ENCODE data around the gene FGR.
"Not testable (repeated sequence)": the region's sequence is repeated elsewhere in the genome, so short reads cannot be mapped to it uniquely, and the experiment has no call there.

Gene FGR

DNA sequence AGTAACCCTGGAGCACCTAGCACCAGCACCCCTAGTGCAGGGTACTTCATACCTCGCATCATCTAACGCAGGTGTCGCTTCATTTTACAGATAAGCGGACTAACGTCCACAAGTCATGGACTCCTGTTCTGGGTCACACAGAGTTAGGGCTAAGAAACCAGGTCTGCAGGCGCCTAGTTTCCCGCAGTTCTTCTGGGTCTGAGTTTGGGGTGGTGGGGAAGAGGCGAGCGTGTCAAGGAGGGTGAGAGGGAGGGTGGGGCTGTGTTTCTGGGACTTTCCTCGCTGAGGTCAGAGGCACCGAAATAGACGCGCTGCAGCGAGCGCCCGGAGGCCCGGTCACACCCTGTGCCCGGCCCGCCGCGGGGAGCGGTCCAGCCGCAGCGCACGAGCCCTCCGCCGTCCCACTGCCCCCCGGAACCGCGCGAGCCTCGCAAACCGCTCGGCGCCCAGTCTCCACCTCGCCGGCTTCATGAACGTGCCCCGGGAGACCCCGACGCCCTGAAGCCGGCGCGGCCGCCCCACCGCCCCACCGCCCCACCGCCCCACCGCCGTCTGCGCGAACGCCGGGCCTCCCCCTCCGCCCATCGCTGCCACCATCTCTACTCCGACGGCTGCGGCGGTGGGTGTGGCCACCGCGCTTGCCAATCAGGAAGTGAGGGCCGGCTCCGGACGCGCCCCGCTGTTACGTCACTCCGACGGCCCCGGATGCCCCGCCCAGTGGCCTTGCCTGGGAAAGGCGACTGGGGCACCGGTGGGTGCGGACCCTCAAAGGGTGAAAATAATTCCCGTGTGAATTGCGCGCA, 24.7 kb upstream of the FGR start:
- peak; percentile 78 for DNase-seq

GRCh38 chr1:27658951-27659496, 24.0 kb upstream of the FGR start:
- peak; percentile 87 for DNase-seq

- no peak for DNase-seq
Measured at GRCh38 chr1:27656157-27656893, 21.3 kb upstream of the FGR start.

GRCh38 chr1:27655151-27655937, 20.4 kb upstream of the FGR start:
- no peak for DNase-seq

DNA sequence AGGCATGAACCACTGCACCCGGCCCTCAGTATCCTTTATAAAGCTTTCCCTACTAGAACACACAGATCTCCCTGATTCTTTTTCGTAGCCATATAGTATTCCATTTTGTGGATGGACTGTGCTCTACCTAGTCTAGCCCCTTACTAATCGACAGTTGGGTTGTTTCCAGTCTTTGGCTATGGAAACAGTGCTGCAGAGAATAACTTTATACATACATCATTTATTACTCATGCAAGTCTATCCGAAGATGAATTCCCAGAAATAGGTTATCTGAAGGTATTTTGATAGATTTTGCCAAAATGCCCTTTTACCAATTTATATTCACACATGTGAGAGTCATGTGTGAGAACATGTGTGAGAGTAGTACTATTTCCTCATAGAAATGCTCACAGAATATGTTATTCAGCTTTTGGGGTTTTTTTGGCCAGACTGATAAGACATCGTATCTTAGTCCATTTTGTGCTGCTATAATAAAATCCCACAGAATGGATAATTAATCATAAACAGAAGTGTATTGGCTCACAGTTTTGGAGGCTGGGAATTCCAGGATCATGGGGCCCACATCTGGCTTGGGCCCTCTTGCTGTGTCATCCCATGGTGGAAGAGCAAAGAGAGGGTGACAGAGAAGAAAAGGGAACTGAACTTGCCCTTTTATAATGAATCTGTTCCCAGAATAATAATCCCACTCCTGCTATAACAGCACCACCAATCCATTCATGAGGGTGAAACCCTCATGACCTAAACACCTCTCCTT, 17.3 kb upstream of the FGR start:
- DNase-seq: no peak

DNA sequence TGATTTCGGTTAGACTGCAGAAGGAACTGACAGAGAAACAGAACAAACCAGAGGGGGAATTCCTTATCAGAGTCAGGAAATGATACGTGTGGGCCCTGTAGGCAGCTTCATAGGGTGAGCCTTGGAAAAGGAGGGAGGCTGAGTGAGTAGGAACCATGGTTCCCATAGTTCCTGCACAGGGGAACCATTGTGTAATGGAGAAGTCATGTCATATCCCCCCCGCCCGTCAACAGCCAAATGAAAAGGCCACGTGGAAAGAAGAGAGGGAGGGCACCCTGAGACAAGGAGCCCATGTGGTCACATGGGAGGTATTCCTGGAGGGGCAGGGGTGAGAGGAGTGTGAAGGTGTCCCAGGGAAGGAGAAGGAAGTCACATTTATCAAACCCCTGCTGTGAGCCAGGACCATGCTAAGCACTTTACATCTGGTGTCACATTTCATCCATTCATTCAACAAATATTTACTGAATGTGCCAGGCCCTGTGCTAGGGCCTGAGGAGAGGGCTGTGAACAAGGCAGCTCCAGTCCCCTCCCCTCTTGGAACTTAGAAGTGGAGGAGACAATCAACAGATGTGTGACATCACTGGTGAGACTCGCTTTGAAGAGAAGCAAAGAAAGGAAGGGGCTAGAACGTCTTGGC, 15.7 kb upstream of the FGR start:
- DNase-seq: peak; percentile 44

- no peak for DNase-seq
Measured at GRCh38 chr1:27650171-27650538, 15.2 kb upstream of the FGR start.

DNA sequence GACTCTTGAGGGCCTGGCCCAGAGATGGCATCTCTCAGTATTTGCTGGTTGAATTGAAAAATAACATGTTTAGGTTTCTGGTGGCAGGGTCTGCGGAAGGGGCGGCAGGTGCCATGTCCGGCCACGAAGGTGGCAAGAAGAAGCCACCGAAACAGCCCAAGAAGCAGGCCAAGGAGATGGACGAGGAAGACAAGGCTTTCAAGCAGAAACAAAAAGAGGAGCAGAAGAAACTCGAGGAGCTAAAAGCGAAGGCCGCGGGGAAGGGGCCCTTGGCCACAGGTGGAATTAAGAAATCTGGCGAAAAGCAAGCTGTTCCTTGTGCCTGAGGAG, 14.3 kb upstream of the FGR start:
- DNase-seq: no peak

- DNase-seq: no peak
Measured at GRCh38 chr1:27648602-27649305, 13.8 kb upstream of the FGR start.

DNA sequence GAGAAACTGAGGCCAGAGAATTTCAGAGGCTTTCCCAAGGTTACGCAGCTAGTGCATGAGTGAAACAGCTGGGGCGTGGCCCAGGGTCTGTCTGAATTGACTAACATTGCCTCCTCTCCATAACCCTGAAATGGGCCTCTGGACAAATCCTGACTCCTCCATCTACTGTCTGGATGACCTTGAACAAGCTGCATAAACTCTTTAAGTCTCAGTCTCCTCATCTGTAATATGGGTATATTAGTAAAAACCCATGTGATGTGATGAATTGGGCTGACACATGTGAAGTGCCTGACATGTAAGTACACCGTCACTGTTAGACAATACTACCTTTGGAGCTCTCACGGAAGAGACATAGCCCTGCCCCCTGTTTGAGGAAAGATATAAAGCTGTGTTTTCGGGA, 12.3 kb upstream of the FGR start:
- no peak for DNase-seq

DNA sequence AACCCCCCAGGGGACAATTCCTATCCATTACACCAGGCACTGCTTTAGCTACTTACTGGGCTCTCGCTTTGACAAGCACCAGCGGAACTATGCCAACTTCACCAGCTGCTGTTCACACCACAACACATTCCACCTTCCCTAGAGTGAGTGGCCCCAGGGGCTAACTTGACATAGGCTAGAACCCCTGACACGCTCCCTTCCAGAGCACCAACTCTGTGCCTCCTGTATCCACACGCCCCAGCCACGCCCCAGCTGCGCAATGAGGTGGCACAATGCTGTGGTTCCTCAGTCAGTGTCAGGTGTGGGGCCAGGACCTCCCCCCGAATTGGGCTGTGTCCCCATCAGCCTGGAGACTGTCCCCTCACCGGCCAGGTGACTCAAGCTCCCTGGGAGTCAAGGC, 11.7 kb upstream of the FGR start:
- DNase-seq: no peak

- DNase-seq: no peak
Measured at GRCh38 chr1:27645071-27645415, 10.1 kb upstream of the FGR start.

GRCh38 chr1:27644369-27645070, 9.5 kb upstream of the FGR start:
- no peak for DNase-seq

DNA sequence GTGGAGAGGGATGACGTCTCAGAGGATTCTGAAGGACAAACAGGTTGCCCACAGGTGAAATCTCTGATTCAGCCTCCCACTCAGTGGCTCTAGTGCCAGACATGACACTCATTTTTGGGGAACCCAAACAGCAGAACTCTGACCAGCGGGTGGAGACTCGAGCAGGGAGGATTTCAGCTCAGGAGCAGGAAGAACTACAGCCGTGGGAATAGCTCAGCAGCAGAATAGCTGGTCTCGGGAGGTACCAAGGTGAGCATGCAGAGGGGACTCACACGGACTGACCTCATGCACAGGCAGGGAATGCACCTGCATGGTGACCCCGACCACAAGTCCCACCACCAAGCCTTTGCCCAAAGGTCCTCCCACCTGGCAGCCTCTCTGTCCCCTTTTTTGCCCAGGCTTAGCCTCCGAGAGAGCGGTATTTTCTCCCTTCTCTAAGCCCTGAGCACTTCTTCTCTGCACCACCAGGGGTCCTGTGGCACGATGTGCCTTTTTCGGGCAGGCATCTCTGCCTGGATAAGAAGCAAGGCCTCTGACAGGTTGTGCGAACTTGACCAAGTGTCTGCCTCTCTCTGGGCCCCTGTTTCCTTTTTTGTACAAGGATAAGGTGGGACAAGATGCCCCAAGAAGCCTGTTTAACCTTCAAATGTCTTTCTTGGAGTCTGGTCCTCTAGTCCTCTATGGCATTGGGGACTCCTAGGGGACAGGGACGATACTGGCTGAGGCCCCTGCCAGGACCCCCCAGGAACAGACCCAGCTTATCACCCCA, 8.8 kb upstream of the FGR start:
- no peak for DNase-seq

DNA sequence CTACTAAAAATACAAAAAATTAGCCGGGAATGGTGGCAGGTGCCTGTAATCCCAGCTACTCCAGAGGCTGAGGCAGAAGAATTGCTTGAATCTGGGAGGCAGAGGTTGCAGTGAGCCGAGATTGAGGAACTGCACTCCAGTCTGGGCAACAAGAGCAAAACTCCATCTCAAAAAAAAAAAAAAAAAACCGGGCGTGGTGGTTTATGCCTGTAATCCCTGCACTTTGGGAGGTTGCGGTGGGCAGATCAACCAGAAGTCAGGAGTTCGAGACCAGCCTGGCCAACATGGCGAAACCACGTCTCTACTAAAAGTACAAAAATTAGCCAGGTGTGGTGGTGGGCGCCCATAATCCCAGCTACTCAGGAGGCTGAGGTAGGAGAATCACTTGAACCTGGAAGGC, 5.5 kb upstream of the FGR start:
- not testable (repeated sequence) for DNase-seq

DNA sequence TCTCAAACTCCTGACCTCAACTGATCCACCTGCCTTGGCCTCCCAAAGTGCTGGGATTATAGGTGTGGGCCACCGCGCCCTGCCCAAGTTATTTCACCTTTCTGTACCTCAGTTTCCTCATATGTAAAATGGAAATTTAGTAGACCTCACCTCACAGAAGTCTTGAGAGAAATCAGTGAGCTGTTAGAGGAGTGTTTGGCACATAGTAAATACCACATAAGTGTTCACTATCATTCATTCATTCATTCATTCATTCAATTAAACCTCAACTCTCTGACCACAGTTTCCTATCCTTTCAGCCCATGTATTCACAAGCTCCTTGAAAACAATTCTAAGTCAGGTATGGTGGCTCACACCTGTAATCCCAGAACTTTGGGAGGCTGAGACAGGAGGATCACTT, 3.8 kb upstream of the FGR start:
- no peak for DNase-seq

GRCh38 chr1:27638047-27638734, 3.2 kb upstream of the FGR start:
- no peak for DNase-seq

GRCh38 chr1:27635396-27636142, 584 bp upstream of the FGR start:
- DNase-seq: no peak
